A549 (cell line): ENCODE results near the gene ARID1B. TPM values are rescaled to one million over a fixed set of nuclear protein-coding genes. Genes with fewer than 3 reads are reported as not detected.

Source experiments
- ATAC-seq, 2 experiments: fragments of 200-7000 bp in 1 of 2; fragments of >200 bp in 1 of 2; cut with Nextera tagmentation in 1 of 2; cut with Tn5 transposase in 1 of 2; 3 replicates each; pipeline versions ENCODE4 v1.8.0 to v1.9.1; 2018 to 2020; ENCODE audit warnings: mild to moderate bottlenecking in 1 of 2, moderate library complexity in 1 of 2
- CTCF ChIA-PET: fragments of 300-600 bp; sonication (Branson Sonifier 250); formaldehyde crosslinking; extraction: SDS; loops from one replicate; lab custom pipeline; 2021; ENCODE audit warnings: antibody characterized with exemption, inconsistent platforms; lab: Yijun Ruan, JAX
- POLR2A ChIA-PET: fragments of 350-600 bp; formaldehyde crosslinking; extraction: SDS; loops from one replicate; lab custom pipeline; 2021; ENCODE audit warnings: antibody characterized with exemption, inconsistent platforms; lab: Yijun Ruan, JAX
- DNase-seq, 2 experiments: peaks; one replicate each; pipeline versions ENCODE4 v3.0.0 to v3.0.0-alpha.2; 2011 to 2016; ENCODE audit warnings: low read depth in 1 of 2, low spot score in 1 of 2
- FAIRE-seq: peaks from 2 replicates; lab custom pipeline; 2011; peaks lifted over from hg19 to GRCh38; lab: Jason Lieb, UNC
- H3K27ac ChIP-seq, 2 experiments: fragments of >200 bp; sonication (Bioruptor Twin); formaldehyde crosslinking; 3 replicates each; pipeline ENCODE4 v1.5.1; 2016 to 2017
- H3K4me1 ChIP-seq: fragments of >200 bp; sonication (Bioruptor Twin); formaldehyde crosslinking; 3 replicates; pipeline ENCODE4 v1.6.1; 2016
- H3K4me2 ChIP-seq: fragments of >200 bp; sonication (Bioruptor Twin); formaldehyde crosslinking; 3 replicates; pipeline ENCODE4 v1.6.1; 2016
- H3K4me3 ChIP-seq: fragments of >200 bp; sonication (Bioruptor Twin); formaldehyde crosslinking; 3 replicates; pipeline ENCODE4 v1.5.1; 2016
- H3K9me3 ChIP-seq: fragments of >200 bp; sonication (Bioruptor Twin); formaldehyde crosslinking; 3 replicates; pipeline ENCODE4 v1.6.1; 2016
- BCL3 ChIP-seq: fragments of >200 bp; sonication (Bioruptor Twin); formaldehyde crosslinking; IDR thresholded peaks from 3 replicates; pipeline ENCODE4 v1.6.1; 2016
- CBX2 ChIP-seq: fragments of 200-600 bp; sonication (generic); IDR thresholded peaks from 2 replicates; pipeline ENCODE4 v1.6.1; 2016; ENCODE audit warnings: low read depth, mild to moderate bottlenecking, borderline replicate concordance
- CHD4 ChIP-seq: fragments of 200-600 bp; sonication (generic); IDR thresholded peaks from 2 replicates; pipeline ENCODE4 v1.6.1; 2016; ENCODE audit warnings: antibody characterized with exemption, mild to moderate bottlenecking, borderline replicate concordance
- E2F6 ChIP-seq: IDR thresholded peaks from 2 replicates; pipeline ENCODE4 v1.6.1; 2012; ENCODE audit warnings: low read depth, borderline replicate concordance
- EHF ChIP-seq: fragments of 250-450 bp; sonication (Bioruptor Pico); IDR thresholded peaks from 2 replicates; pipeline ENCODE4 v1.5.0; 2020; ENCODE audit warnings: mild to moderate bottlenecking
- ESRRA ChIP-seq: fragments of 150-350 bp; IDR thresholded peaks from 2 replicates; pipeline ENCODE4 v1.6.1; 2014; ENCODE audit warnings: mild to moderate bottlenecking, low read length, borderline replicate concordance
- GATA3 ChIP-seq: IDR thresholded peaks from 2 replicates; pipeline ENCODE4 v1.6.1; 2012; ENCODE audit warnings: borderline replicate concordance
- HOXA7 ChIP-seq: fragments of 250-450 bp; sonication (Bioruptor Pico); IDR thresholded peaks from 2 replicates; pipeline ENCODE4 v1.5.0; 2020; ENCODE audit warnings: mild to moderate bottlenecking, moderate library complexity
- HOXB13 ChIP-seq: fragments of 250-450 bp; sonication (Bioruptor Pico); IDR thresholded peaks from 2 replicates; pipeline ENCODE4 v1.5.0; 2020; ENCODE audit warnings: low read depth, mild to moderate bottlenecking, moderate library complexity
- MYC ChIP-seq: IDR thresholded peaks from 2 replicates; pipeline ENCODE4 v1.6.1; 2012; ENCODE audit warnings: mild to moderate bottlenecking, inconsistent platforms, low read length, improper control_type of control experiment, borderline replicate concordance
- POLR2AphosphoS2 ChIP-seq: conservative IDR thresholded peaks from 2 replicates; pipeline ENCODE4 v1.6.1; 2012; ENCODE audit warnings: low read length, improper control_type of control experiment, inconsistent platforms
- RARB ChIP-seq: fragments of 250-450 bp; sonication (Bioruptor Pico); IDR thresholded peaks from 2 replicates; pipeline ENCODE4 v1.8.0; 2021; ENCODE audit warnings: mild to moderate bottlenecking, moderate library complexity
- RCOR1 ChIP-seq: fragments of 150-350 bp; IDR thresholded peaks from 2 replicates; pipeline ENCODE4 v1.6.1; 2014; ENCODE audit warnings: antibody characterized with exemption, low read length, low read depth
- RFX5 ChIP-seq: fragments of 450-650 bp; IDR thresholded peaks from 2 replicates; pipeline ENCODE4 v1.7.1; 2014; ENCODE audit warnings: antibody characterized with exemption, mild to moderate bottlenecking, moderate library complexity
- ZC3H11A ChIP-seq: fragments of 450-650 bp; IDR thresholded peaks from 2 replicates; pipeline ENCODE4 v1.6.1; 2014; ENCODE audit warnings: antibody characterized with exemption, mild to moderate bottlenecking
- ZFP36 ChIP-seq: fragments of 450-650 bp; IDR thresholded peaks from 2 replicates; pipeline ENCODE4 v1.6.1; 2014; ENCODE audit warnings: borderline replicate concordance; ENCODE audit not compliant: partially characterized antibody
- ZSCAN20 ChIP-seq: fragments of 250-450 bp; sonication (Bioruptor Pico); IDR thresholded peaks from 2 replicates; pipeline ENCODE4 v1.8.0; 2022; ENCODE audit warnings: mild to moderate bottlenecking, moderate library complexity
- whole genome bisulfite sequencing: methylation state at CpG from one replicate; pipeline ENCODE4 v1.1.6; 2017; ENCODE audit errors: missing lambda C conversion rate; 5-methylcytosine and 5-hydroxymethylcytosine counted together
- polyA plus RNA-seq, 4 experiments: library from polyadenylated mRNA; depleted of rRNA in 3 of 4; stranded (reverse); fragments of >200 nt; fragmentation: RNase III in 1 of 4; extraction: RNeasy Plus Mini Kit Qiagen cat#74134 plus additional on column Dnase treatment in 1 of 4; gene quantifications; 2 replicates in 3 of 4; 3 replicates in 1 of 4; pipeline ENCODE4 v1.2.3, GENCODE V29; 2011 to 2017
- TF ChIP-seq, protein P1 (sequence below): fragments of 200-600 bp; sonication (generic); IDR thresholded peaks from 2 replicates; pipeline ENCODE4 v1.6.1; 2016; ENCODE audit warnings: antibody characterized with exemption, mild to moderate bottlenecking, moderate library complexity
- TF ChIP-seq, protein P2 (sequence below): fragments of 250-450 bp; sonication (Bioruptor Pico); IDR thresholded peaks from 2 replicates; pipeline ENCODE4 v1.5.0; 2020; ENCODE audit warnings: low read depth, mild to moderate bottlenecking, moderate library complexity
- TF ChIP-seq, protein P3 (sequence below): IDR thresholded peaks from 2 replicates; pipeline ENCODE4 v1.6.1; 2012

ARID1B gene
- polyA plus RNA-seq, 2 of the 4 experiments (the other 2 are of a cell fraction) = 13.5 to 16.3 TPM

- WGBS = 95% methylated on average over 5 of the region's 5 CpGs
- FAIRE-seq (no peak), DNase-seq (no peak), ATAC-seq (no peak)
- H3K9me3 ChIP-seq = no peaks in the 10 kb centered on the region
- no peak overlapping the region for H3K4me2 ChIP-seq
- H3K4me3 ChIP-seq = no peak overlapping the region
- ChIA-PET POLR2A (no interaction called here), CTCF (interaction anchor here (0.7 to 1.1 kb wide), 2 partner anchors 10 to 66 kb away, joined by 3 read pairs; no protein-coding TSS in a partner anchor)
- H3K4me1 ChIP-seq = no peaks in the 10 kb centered on the region
- TF ChIP-seq ZFP36 (no peak), ESRRA (no peak), MYC (no peak), POLR2AphosphoS2 (no peak)
- TF ChIP-seq, protein P1, sequence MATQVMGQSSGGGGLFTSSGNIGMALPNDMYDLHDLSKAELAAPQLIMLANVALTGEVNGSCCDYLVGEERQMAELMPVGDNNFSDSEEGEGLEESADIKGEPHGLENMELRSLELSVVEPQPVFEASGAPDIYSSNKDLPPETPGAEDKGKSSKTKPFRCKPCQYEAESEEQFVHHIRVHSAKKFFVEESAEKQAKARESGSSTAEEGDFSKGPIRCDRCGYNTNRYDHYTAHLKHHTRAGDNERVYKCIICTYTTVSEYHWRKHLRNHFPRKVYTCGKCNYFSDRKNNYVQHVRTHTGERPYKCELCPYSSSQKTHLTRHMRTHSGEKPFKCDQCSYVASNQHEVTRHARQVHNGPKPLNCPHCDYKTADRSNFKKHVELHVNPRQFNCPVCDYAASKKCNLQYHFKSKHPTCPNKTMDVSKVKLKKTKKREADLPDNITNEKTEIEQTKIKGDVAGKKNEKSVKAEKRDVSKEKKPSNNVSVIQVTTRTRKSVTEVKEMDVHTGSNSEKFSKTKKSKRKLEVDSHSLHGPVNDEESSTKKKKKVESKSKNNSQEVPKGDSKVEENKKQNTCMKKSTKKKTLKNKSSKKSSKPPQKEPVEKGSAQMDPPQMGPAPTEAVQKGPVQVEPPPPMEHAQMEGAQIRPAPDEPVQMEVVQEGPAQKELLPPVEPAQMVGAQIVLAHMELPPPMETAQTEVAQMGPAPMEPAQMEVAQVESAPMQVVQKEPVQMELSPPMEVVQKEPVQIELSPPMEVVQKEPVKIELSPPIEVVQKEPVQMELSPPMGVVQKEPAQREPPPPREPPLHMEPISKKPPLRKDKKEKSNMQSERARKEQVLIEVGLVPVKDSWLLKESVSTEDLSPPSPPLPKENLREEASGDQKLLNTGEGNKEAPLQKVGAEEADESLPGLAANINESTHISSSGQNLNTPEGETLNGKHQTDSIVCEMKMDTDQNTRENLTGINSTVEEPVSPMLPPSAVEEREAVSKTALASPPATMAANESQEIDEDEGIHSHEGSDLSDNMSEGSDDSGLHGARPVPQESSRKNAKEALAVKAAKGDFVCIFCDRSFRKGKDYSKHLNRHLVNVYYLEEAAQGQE = no peak
- TF ChIP-seq, protein P2, sequence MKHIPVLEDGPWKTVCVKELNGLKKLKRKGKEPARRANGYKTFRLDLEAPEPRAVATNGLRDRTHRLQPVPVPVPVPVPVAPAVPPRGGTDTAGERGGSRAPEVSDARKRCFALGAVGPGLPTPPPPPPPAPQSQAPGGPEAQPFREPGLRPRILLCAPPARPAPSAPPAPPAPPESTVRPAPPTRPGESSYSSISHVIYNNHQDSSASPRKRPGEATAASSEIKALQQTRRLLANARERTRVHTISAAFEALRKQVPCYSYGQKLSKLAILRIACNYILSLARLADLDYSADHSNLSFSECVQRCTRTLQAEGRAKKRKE = no peak
- no peak overlapping the region for H3K27ac ChIP-seq
Observed at GRCh38 chr6:157169656-157170055, 392.5 kb downstream of the ARID1B start.

DNA sequence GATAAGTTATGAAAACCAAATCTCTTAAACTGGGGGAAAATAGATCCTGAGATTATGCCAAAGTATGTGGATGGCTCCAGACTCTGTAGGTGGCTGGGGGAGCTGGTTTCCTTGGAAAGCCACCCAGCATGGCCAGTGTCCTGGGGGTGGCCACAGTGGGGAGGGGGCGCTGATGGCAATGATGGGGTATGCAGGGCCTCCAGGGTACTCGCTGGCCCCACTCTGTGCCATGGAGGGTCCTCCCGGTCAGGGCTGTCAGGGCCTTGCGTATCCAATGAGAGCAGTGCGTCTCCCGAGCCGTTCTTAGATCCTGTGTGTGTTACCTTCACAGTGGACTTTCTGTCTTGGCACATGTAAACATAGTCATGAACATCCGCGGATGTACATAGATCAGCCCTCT lies 393.4 kb downstream of the ARID1B start:
- 94% methylated on average over 9 of the region's 9 CpGs for WGBS
- Histone ChIP-seq H3K9me3 (no peaks in the 10 kb centered on the region), H3K4me2 (no peak overlapping the region), H3K4me3 (no peak overlapping the region), H3K27ac (no peak overlapping the region), H3K4me1 (no peaks in the 10 kb centered on the region)
- ChIA-PET POLR2A (no interaction called here), CTCF (interaction anchor here (0.7 to 1.1 kb wide), 2 partner anchors 9 to 65 kb away, joined by 3 read pairs; no protein-coding TSS in a partner anchor)
- DNase-seq (no peak), FAIRE-seq (no peak), ATAC-seq (no peak)
- TF ChIP-seq, protein P3, sequence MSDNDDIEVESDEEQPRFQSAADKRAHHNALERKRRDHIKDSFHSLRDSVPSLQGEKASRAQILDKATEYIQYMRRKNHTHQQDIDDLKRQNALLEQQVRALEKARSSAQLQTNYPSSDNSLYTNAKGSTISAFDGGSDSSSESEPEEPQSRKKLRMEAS = no peak
- TF ChIP-seq E2F6 = no peak
- no peak for TF ChIP-seq RCOR1
- no peak for TF ChIP-seq HOXB13
- no peak for TF ChIP-seq CBX2
- no peak for TF ChIP-seq BCL3
- TF ChIP-seq ZSCAN20 (CRISPR knock-in tag) = no peak
- no peak for TF ChIP-seq EHF (CRISPR knock-in tag)
- TF ChIP-seq ZC3H11A = no peak
- no peak for TF ChIP-seq RFX5
- no peak for TF ChIP-seq RARB
- no peak for TF ChIP-seq CHD4
- no peak for TF ChIP-seq GATA3
- no peak for TF ChIP-seq HOXA7
- TF ChIP-seq, protein P2 = no peak
